Breast epithelium (tissue), 3 donors: ENCODE data around the gene OR51L1.
"Not testable (repeated sequence)": the region's sequence is repeated elsewhere in the genome, so short reads cannot be mapped to it uniquely, and the experiment has no call there.

ENCODE experiments used
- POLR2A ChIP-seq: fragments of 450-650 bp; IDR thresholded peaks from one replicate; pipeline ENCODE4 v1.6.1; 2016; ENCODE audit warnings: antibody characterized with exemption, mild to moderate bottlenecking, moderate library complexity
- POLR2AphosphoS5 ChIP-seq, 3 donors: sonication (generic); formaldehyde crosslinking; IDR thresholded peaks; one replicate each; pipeline ENCODE4 v1.6.1; 2017; ENCODE audit warnings: antibody characterized with exemption in 3 of 3
- TF ChIP-seq, protein P1 (sequence below), 3 donors: fragments of 450-650 bp; IDR thresholded peaks; one replicate each; pipeline ENCODE4 v1.5.1; 2016 to 2017; ENCODE audit warnings: antibody characterized with exemption in 3 of 3, mild to moderate bottlenecking in 3 of 3, moderate library complexity in 3 of 3

- TF ChIP-seq, protein P1, sequence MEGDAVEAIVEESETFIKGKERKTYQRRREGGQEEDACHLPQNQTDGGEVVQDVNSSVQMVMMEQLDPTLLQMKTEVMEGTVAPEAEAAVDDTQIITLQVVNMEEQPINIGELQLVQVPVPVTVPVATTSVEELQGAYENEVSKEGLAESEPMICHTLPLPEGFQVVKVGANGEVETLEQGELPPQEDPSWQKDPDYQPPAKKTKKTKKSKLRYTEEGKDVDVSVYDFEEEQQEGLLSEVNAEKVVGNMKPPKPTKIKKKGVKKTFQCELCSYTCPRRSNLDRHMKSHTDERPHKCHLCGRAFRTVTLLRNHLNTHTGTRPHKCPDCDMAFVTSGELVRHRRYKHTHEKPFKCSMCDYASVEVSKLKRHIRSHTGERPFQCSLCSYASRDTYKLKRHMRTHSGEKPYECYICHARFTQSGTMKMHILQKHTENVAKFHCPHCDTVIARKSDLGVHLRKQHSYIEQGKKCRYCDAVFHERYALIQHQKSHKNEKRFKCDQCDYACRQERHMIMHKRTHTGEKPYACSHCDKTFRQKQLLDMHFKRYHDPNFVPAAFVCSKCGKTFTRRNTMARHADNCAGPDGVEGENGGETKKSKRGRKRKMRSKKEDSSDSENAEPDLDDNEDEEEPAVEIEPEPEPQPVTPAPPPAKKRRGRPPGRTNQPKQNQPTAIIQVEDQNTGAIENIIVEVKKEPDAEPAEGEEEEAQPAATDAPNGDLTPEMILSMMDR (IDR thresholded peaks at IDR 0.05): not testable (repeated sequence)
- TF ChIP-seq POLR2A; POLR2AphosphoS5 (IDR thresholded peaks at IDR 0.05): not testable (repeated sequence)
These were observed 39.0 kb upstream of the OR51L1 start, which contains the start of gene OR51A2 for GRCh38 chr11:4955613-4956012.
